Activated T-helper 17 cell treated with anti-CD3 and anti-CD28 coated beads, Interleukin-2, amount 50 U/mL, for 72 hours (primary cell): ENCODE results near the gene ADAT3. TPM values are rescaled to one million over a fixed set of nuclear protein-coding genes. Genes with fewer than 3 reads are reported as not detected.
A peak's percentile ranks its signal among the peaks of the same experiment; 100 is the strongest.

ENCODE experiments used
- ATAC-seq: fragments of 150-1000 bp; cut with Tn5 transposase; replicated peaks from 2 replicates; pipeline ENCODE4 v1.10.0; 2021; ENCODE audit warnings: mild to moderate bottlenecking, moderate library complexity
- H3K27ac Mint-ChIP-seq: one replicate; pipeline ENCODE4 v1.8.0; 2022; ENCODE audit warnings: mixed read lengths
- H3K27me3 Mint-ChIP-seq: one replicate; pipeline ENCODE4 v1.8.0; 2022; ENCODE audit warnings: mixed read lengths
- H3K36me3 Mint-ChIP-seq: one replicate; pipeline ENCODE4 v1.8.0; 2022; ENCODE audit warnings: low read depth, mild to moderate bottlenecking, mixed read lengths
- H3K4me1 Mint-ChIP-seq: one replicate; pipeline ENCODE4 v1.8.0; 2022; ENCODE audit warnings: mixed read lengths
- H3K4me3 Mint-ChIP-seq: one replicate; pipeline ENCODE4 v1.8.0; 2022; ENCODE audit warnings: mild to moderate bottlenecking, mixed read lengths
- H3K9me3 Mint-ChIP-seq: one replicate; pipeline ENCODE4 v1.8.0; 2022; ENCODE audit warnings: mixed read lengths
- total RNA-seq, 2 donors: library from RNA; stranded (reverse); gene quantifications; one replicate each; pipeline ENCODE4 v1.2.3, GENCODE V29; 2022

ADAT3 gene
- total RNA-seq, 2 donors from 2014 or later, result 11.6 to 12.2 TPM

DNA sequence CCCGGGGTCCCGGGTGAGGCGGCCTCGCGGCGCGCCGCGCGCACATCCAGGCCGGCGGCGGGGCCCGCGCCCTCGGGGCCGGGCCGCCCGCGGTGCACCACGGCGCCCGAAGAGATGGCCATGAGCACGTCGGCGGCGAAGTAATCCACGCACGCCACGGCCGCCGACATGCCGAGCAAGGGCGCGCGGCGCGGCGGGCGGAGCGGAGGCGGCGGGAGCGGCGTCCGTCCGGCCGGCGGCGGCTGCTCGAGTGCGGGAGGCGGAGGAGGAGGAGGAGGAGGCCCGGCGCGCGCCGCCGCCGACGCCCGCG, 41.9 kb upstream of the ADAT3 start, which contains the start of gene KLF16:
Gene KLF16, minus strand, starts transcription at position 252 of the 310 bp plus-strand sequence. Its CDS starts 82 bp downstream, at position 170.
- no peak for ATAC-seq
- no peaks in the 10 kb centered on the region for H3K4me1 Mint-ChIP-seq
- no peaks in the 10 kb centered on the region for H3K27me3 Mint-ChIP-seq
- H3K9me3 Mint-ChIP-seq, result no peaks in the 10 kb centered on the region
- H3K36me3 Mint-ChIP-seq, result peaks cover 6% of the 10 kb centered on the region
- H3K4me3 Mint-ChIP-seq, result peak within 1 kb of the TSS; percentile 91
- peak within 1 kb of the TSS; percentile 94 for H3K27ac Mint-ChIP-seq

DNA sequence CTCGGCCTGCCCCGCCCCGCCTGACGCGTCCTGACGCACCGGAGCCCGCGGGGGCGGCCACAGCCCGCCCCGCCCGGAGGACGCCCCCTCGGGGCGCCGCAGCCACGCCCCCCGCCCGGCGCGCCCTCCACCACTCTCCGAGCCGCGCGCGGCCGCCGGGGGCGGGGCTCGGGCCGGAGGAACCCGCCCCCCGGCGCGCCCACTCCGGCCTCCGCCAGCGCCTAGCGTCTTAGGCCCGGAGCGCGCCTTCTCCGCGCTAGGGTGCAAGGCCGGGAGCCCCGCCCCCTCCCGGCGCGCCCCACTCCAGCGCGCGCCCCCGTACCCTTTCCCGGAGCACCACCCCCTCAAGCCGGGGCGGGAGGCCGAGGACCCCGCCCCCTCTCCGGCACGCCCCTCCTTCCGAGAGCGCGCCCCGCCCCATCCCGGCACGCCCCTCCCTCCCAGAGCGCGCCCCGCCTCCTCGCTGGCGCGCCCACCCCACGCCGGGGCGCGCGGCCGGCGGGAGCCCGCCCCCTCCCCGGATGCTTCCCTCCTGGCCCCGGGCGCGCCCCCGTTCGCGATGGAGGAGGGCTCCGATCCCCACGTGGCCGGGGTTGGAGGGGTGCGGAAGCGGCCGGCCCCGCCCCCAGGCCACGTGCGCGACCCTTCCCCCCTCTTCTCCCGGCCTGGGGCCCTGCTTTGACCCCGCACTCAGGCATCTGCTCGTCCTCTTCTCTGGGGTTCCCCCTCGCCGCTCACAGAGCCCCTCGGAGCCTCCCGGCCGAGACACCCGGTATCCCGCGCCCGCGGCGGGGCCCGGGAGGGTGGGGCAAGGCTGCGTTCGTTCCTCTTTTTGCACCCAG, 41.3 kb upstream of the ADAT3 start:
- H3K27me3 Mint-ChIP-seq, result no peaks in the 10 kb centered on the region
- peaks cover 6% of the 10 kb centered on the region for H3K36me3 Mint-ChIP-seq
- H3K4me1 Mint-ChIP-seq, result no peaks in the 10 kb centered on the region
- ATAC-seq, result peak; percentile 73
- H3K4me3 Mint-ChIP-seq, result peak overlapping the region; percentile 57
- no peak overlapping the region for H3K27ac Mint-ChIP-seq
- H3K9me3 Mint-ChIP-seq, result no peaks in the 10 kb centered on the region

DNA sequence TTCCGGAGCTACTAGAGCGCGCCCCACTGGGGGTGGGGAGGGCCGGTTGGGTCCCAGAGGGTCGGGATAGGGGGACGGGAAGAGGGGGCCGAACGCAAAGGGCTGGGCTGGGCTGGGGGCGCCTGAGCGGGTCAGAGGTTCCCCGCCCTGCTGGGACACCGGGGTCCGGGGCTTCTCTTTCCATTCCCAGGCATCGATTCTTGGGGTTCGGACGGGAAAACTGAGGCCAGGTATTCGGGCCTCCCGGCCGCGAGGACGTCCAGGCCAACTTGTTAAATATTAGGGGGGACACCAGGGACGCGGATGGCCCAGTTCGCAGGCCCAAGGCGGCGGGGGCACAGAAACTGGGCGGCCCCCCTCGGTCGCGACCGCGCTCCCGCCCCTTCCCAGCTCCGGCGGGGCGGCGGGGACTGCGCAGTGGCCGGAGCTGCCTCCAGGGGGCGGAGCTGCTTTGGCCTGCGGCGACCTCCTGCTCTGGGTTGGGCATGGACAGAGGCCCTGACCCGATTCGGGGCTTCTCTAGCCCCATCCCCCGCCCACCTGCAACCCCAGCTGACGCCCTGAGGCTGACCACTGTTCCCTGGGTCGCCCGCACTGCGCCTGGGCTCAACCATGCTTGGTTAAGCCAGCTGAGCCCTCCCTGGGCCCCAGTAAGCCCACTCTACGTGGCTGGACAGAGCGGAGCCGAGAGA, 40.6 kb upstream of the ADAT3 start:
- Mint-ChIP-seq H3K36me3 (peaks cover 6% of the 10 kb centered on the region), H3K9me3 (no peaks in the 10 kb centered on the region), H3K4me1 (no peaks in the 10 kb centered on the region), H3K27me3 (no peaks in the 10 kb centered on the region), H3K4me3 (peak overlapping the region; percentile 57), H3K27ac (peak overlapping the region; percentile 22)
- peak; percentile 44 for ATAC-seq

DNA sequence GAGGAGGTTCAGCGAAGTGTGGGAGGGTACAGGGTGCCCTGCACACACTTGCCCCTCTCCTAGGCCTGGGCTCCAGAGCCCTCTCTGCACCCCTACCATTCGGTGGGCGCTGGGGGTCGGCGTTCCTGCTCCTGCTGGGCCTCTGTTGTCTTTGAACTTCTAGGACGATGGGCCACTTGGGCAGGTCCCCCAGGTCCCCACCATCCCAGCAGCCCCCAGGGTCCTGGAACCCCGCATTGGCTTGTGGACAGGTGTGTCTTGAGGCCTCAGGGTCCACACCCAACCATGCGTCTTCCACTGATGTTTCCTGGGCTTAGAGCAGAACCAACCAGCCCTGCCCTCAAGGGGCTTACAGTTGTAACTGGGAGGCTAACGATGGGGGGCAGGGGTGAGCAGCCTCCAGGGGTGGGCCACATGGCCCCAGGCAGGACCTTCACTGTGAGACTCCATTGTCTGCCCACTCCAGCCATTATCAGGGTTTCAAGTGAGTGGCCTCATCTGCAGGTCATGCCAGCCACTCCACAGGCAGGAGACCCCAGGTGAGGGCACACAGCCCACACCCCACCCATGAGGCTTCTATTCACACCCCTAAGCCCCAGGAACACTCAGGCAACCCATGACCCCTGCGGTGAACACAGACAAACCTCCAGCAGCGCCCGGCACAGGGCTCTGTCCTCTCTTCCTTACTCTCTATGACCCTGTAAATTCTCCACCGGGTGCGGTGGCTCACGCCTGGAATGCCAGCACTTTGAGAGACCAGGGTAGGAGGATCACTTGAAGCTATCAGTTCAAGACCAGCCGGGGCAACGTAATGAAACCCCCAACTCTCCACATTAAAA, 39.8 kb upstream of the ADAT3 start:
- ATAC-seq, result no peak

DNA sequence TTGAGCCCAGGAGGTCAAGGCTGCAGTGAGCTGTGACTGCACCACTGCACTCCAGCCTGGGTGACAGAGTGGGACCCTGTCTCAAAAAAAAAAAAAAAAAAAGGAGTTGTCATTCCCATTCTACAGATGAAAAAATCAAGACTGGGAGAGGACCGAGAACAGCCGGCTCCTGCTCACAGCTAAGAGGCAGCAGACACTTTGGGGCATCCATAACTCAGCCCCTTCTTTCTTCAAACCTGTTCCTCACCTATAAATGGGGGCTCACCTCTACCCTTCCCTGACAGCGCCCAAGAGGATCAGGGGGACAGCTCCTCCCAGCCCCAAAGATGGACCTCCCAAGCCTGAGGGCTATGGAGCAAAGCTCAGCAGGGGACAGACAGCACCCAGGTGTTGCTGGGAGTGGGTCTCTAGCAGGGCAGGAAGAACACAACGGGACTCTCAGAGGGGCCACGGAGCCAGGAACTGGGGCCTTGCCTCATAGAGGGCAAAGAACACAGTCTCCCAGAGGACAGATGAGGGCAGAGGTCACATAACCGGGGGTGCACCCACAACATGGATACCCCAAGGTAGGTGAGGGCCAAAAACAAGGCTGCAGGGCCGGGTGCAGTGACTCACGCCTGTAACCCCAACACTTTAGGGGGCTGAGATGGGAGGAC, 38.4 kb upstream of the ADAT3 start:
- Mint-ChIP-seq H3K4me3 (no peak overlapping the region), H3K27me3 (no peaks in the 10 kb centered on the region), H3K36me3 (peaks cover 17% of the 10 kb centered on the region), H3K4me1 (no peaks in the 10 kb centered on the region), H3K9me3 (no peaks in the 10 kb centered on the region), H3K27ac (no peak overlapping the region)
- no peak for ATAC-seq

More for the DNA sequence above, 39.8 kb upstream of the ADAT3 start:
- Mint-ChIP-seq H3K4me1 (no peaks in the 10 kb centered on the region), H3K9me3 (no peaks in the 10 kb centered on the region), H3K27ac (peak overlapping the region; percentile 22), H3K4me3 (peak overlapping the region; percentile 57), H3K36me3 (peaks cover 9% of the 10 kb centered on the region), H3K27me3 (no peaks in the 10 kb centered on the region)

DNA sequence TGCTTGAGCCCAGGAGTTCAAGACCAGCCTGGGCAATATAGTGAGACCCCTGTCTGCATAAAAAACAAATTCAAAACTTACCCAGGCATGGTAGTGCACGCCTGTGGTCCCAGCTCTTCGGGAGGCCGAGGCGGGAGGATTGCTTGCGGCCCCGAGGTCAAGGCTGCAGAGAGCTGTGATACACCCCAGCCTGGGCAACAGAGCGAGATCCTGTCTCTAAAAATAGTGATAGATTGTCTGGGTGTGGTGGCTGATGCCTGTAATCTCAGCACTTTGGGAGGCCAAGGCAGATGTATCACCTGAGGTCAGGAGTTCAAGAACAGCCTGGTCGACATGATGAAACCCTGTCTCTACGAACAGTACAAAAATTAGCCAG, 37.9 kb upstream of the ADAT3 start:
- Mint-ChIP-seq H3K4me1 (no peaks in the 10 kb centered on the region), H3K9me3 (no peaks in the 10 kb centered on the region), H3K27me3 (no peaks in the 10 kb centered on the region), H3K36me3 (peaks cover 18% of the 10 kb centered on the region), H3K27ac (no peak overlapping the region), H3K4me3 (no peak overlapping the region)
- ATAC-seq, result no peak

DNA sequence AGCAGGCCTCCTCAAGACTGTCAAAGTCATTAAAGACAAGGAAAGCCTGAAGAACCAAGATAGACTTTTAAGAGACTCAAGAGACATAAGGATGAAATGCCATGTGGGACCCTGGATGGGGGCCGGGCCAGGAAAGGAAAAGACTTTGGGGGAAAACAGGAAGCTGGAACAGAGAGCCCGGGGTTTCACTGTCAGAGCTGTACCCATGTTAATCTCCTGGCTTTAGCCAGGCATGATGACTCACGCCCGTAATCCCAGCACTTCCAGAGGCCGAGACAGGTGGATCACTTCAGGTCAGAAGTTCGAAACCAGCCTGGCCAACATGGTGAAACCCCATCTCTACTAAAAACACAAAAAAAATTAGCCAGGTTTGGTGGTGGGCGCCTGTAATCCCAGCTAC, 36.2 kb upstream of the ADAT3 start:
- H3K36me3 Mint-ChIP-seq, result peaks cover 30% of the 10 kb centered on the region
- H3K4me1 Mint-ChIP-seq, result peaks cover 2% of the 10 kb centered on the region
- no peaks in the 10 kb centered on the region for H3K9me3 Mint-ChIP-seq
- H3K27me3 Mint-ChIP-seq, result no peaks in the 10 kb centered on the region
- no peak for ATAC-seq
- no peak overlapping the region for H3K4me3 Mint-ChIP-seq
- H3K27ac Mint-ChIP-seq, result no peak overlapping the region

DNA sequence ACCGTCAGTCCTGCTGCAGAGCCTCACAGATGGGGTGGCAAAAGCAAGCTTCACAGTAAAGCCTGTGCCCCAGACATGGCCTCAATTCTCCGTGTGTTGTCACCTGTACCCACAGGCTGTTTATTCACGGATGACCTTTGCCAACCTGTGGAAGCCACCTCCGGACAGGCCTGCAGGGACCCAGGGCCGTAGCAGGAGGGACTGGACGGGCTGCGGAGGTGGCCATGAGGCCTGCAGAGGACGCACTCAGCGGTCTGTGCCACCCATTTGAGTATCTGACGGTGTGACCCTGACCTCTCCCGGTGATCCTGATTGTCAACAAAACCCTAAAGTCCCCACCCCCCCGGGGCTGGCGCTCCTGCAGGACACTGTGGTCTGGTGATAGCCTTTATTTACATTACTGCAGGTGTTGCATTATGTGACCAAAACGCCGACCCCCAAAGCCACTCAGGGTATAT, 34.0 kb upstream of the ADAT3 start:
- no peak overlapping the region for H3K27ac Mint-ChIP-seq
- H3K9me3 Mint-ChIP-seq, result no peaks in the 10 kb centered on the region
- H3K27me3 Mint-ChIP-seq, result no peaks in the 10 kb centered on the region
- no peak for ATAC-seq
- peaks cover 51% of the 10 kb centered on the region for H3K36me3 Mint-ChIP-seq
- peaks cover 6% of the 10 kb centered on the region for H3K4me1 Mint-ChIP-seq
- no peak overlapping the region for H3K4me3 Mint-ChIP-seq

DNA sequence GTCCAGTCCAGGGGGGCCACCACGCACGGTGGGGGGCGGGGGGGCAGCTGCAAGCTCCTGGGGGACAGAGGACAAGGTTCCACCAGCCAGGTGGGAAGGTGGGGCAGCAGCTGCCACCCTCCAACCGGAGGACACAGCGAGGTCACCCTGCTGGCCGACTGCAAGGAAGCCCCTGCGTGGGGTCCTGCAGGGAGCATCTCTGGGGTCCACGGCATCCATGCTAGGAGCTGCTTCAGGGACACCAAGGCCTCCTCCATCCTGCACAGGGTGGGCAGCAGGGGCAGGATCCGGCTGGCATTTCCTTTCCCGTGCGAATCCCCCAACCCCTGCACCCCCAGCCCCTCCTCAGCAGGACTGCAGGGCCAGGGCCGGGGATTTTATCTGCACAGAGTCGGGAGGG, 33.6 kb upstream of the ADAT3 start:
- no peak overlapping the region for H3K27ac Mint-ChIP-seq
- H3K27me3 Mint-ChIP-seq, result no peaks in the 10 kb centered on the region
- peaks cover 56% of the 10 kb centered on the region for H3K36me3 Mint-ChIP-seq
- no peak for ATAC-seq
- H3K9me3 Mint-ChIP-seq, result no peaks in the 10 kb centered on the region
- H3K4me1 Mint-ChIP-seq, result peaks cover 6% of the 10 kb centered on the region
- H3K4me3 Mint-ChIP-seq, result no peak overlapping the region

DNA sequence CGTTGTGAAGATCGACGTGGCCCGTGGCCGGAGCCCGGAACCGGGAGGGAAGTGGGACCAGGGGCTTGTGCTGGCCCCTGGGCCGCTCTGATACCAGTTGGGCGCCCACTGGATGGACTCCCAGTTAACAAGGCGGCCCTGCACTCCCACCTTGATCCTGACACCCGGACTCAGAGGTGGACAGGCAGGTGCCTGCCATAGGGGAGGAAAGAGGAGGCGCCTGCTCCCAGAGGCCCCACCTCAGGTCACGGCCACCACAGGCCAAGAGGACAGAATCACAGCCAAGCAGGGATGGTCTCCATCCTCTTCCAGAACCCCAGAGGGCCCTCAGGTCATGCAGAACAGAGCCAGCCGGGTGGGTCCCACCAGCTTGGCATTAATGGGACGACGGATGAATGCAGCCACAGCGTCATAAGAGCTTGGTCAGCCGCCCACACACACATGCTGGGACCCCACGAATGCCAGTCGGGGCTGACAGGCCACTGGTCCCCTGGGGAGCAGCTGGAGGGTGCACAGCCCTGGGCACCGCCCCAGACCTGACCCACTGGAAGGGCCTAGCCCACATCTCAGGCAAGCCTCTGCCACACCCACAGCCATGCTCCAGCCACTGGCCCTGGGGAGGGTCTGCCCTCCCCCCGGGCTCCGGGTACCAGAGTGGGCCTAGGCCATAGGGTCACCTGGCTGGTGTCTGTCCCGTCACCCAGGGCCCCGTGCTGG, 32.2 kb upstream of the ADAT3 start:
- Mint-ChIP-seq H3K4me1 (peaks cover 6% of the 10 kb centered on the region), H3K27me3 (no peaks in the 10 kb centered on the region), H3K4me3 (peak overlapping the region; percentile 98), H3K9me3 (no peaks in the 10 kb centered on the region), H3K27ac (no peak overlapping the region), H3K36me3 (peaks cover 56% of the 10 kb centered on the region)
- ATAC-seq, result no peak

DNA sequence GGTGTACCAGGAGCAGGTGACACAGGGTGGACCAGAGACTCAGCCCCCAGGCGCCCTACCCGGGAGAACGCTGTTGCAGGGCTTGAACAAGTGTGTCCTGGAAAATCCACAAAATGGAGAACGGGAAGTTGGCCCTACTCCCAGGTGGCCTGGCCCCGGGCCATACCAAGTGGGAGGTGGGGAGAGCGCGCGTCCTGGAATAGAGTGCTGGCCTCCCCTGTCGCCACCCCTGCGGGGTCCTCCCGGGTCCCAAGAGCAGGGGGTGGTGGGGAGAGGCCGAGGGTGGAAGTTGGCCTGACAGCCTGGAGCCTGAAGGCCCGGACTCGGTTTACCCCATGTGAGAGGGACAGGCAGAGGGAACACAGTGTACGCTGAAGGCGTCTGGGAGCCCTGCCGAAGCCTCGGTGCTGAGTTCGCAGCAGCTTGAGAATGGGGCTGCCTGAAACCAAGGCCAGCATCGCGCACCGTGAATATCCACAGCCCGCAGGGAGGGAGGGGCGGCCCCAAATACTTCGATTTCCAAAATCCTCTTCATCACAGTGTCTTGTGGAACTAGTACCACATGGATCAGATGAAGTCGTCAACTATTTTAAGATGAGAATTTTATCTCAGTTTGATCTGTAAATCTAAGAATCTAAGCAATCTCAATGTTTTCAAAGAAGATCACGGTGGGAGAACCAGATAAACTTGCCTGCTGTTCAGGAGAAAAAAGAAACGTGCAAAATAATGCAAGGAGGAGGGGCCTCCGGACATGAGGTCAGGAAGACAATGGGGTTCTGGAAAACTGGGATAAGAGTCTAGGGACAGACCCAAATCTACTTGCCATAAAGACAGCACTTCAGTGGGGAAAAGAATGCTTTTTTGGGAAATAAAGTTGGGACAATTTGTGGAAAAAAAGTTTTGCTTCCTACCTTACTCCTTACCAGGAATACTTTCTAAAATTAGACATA, 31.4 kb upstream of the ADAT3 start:
- Mint-ChIP-seq H3K36me3 (peaks cover 56% of the 10 kb centered on the region), H3K9me3 (no peaks in the 10 kb centered on the region), H3K27me3 (no peaks in the 10 kb centered on the region), H3K27ac (peak overlapping the region; percentile 95), H3K4me3 (peak overlapping the region; percentile 98), H3K4me1 (peaks cover 6% of the 10 kb centered on the region)
- no peak for ATAC-seq

DNA sequence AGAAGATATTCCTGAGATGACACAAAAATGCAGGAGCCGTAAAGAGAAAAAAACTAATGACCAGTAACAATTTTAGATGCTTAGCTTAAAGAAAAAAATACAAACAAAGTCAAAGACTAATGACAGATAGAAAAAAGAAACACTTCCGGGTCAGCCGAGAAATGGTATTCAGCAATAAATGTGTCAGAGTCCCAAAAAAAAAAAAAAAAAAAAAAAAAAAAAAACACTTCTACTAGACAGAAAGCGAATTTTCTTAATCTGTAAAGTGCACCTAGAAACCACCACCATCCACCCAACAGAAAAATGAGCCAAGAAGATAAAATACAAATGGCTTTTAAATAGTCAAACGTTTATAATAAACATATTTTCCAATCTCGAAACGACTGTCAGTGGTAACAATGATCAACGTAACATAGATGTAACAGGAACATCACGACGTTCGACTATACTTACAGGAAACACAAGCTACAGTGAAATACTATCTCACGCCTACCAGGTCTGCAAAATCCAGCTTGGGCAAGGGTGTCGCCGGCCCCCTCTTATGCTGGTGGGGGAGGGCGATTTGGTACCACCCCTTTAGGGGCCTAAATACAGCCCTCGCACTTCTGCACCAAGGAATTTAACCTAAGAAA, 30.5 kb upstream of the ADAT3 start:
- Mint-ChIP-seq H3K36me3 (peaks cover 56% of the 10 kb centered on the region), H3K27me3 (no peaks in the 10 kb centered on the region), H3K4me3 (peak overlapping the region; percentile 98), H3K4me1 (peaks cover 6% of the 10 kb centered on the region), H3K9me3 (no peaks in the 10 kb centered on the region), H3K27ac (peak overlapping the region; percentile 95)
- peak; percentile 28 for ATAC-seq
